K562 (cell line): ENCODE measurements around the gene RNF187. TPM values are rescaled to one million over a fixed set of nuclear protein-coding genes. Genes with fewer than 3 reads are reported as not detected.

Experiments used
- ATF7 ChIP-seq: fragments of 450-650 bp; IDR thresholded peaks from 2 replicates; pipeline ENCODE4 v1.7.1; 2014; ENCODE audit warnings: mild to moderate bottlenecking, moderate library complexity
- BRCA1 ChIP-seq, 2 experiments: fragments of 450-650 bp in 1 of 2; sonication (generic) in 1 of 2; formaldehyde crosslinking in 1 of 2; IDR thresholded peaks; 2 replicates each; pipeline versions ENCODE4 v1.5.0 to v1.6.1; 2017 to 2020; ENCODE audit warnings: mild to moderate bottlenecking in 1 of 2, missing genetic modification reagents in 1 of 2
- CHD4 ChIP-seq: fragments of 200-600 bp; sonication (generic); IDR thresholded peaks from 3 replicates; pipeline ENCODE4 v1.6.1; 2012; ENCODE audit warnings: low read depth, mild to moderate bottlenecking, mixed read lengths, low read length, inconsistent platforms; ENCODE audit not compliant: insufficient read depth, insufficient replicate concordance, poor library complexity, severe bottlenecking
- E2F5 ChIP-seq: sonication (generic); formaldehyde crosslinking; IDR thresholded peaks from 2 replicates; pipeline ENCODE4 v1.8.0; 2022; ENCODE audit warnings: mild to moderate bottlenecking, missing genetic modification reagents
- E2F6 ChIP-seq, 2 experiments: IDR thresholded peaks; 2 replicates each; pipeline ENCODE4 v1.6.1; 2011; ENCODE audit warnings: borderline replicate concordance in 1 of 2, control low read depth in 1 of 2, low read depth in 1 of 2, low read length in 1 of 2, mild to moderate bottlenecking in 1 of 2, mixed read lengths in 1 of 2, moderate library complexity in 1 of 2; ENCODE audit not compliant: insufficient read depth in 1 of 2, insufficient read length in 1 of 2, poor library complexity in 1 of 2, severe bottlenecking in 1 of 2; ENCODE audit errors: extremely low read depth in 1 of 2
- FOXK2 ChIP-seq, 2 experiments: fragments of 450-650 bp; IDR thresholded peaks in 1 of 2; conservative IDR thresholded peaks in 1 of 2; 2 replicates each; pipeline ENCODE4 v1.6.1; 2016; ENCODE audit warnings: low read depth in 2 of 2, mild to moderate bottlenecking in 1 of 2
- LCOR ChIP-seq: sonication (generic); formaldehyde crosslinking; IDR thresholded peaks from 2 replicates; pipeline ENCODE4 v1.8.0; 2022; ENCODE audit warnings: mild to moderate bottlenecking, missing genetic modification reagents
- MEF2A ChIP-seq: IDR thresholded peaks from 2 replicates; pipeline ENCODE4 v1.6.1; 2011; ENCODE audit warnings: low read depth, mild to moderate bottlenecking, low read length, moderate library complexity; ENCODE audit not compliant: control insufficient read depth
- MEF2D ChIP-seq: conservative IDR thresholded peaks from 2 replicates; pipeline ENCODE4 v1.6.1; 2016; ENCODE audit warnings: low read depth, missing genetic modification characterization, missing compliant biosample characterization
- MXI1 ChIP-seq: IDR thresholded peaks from 2 replicates; pipeline ENCODE4 v1.6.1; 2011; ENCODE audit warnings: low read depth, mild to moderate bottlenecking, improper control_type of control experiment, low read length
- NFATC3 ChIP-seq: fragments of 450-650 bp; IDR thresholded peaks from 2 replicates; pipeline ENCODE4 v1.6.1; 2017; ENCODE audit warnings: mild to moderate bottlenecking
- RREB1 ChIP-seq: fragments of 250-450 bp; sonication (Bioruptor Pico); IDR thresholded peaks from 2 replicates; pipeline ENCODE4 v1.4.0; 2020
- STAT5A ChIP-seq: IDR thresholded peaks from 2 replicates; pipeline ENCODE4 v1.6.1; 2012; ENCODE audit warnings: low read length, inconsistent platforms, borderline replicate concordance
- TBL1XR1 ChIP-seq, 2 experiments: IDR thresholded peaks; 2 replicates each; pipeline ENCODE4 v1.6.1; 2012; ENCODE audit warnings: improper control_type of control experiment in 2 of 2, low read length in 2 of 2, mild to moderate bottlenecking in 1 of 2
- THAP7 ChIP-seq: fragments of 250-450 bp; sonication (Bioruptor Pico); IDR thresholded peaks from 2 replicates; pipeline ENCODE4 v1.5.0; 2021
- U2AF1 ChIP-seq: fragments of 200-400 bp; formaldehyde crosslinking; optimal IDR thresholded peaks from 2 replicates; pipeline ENCODE3; 2017; ENCODE audit warnings: mild to moderate bottlenecking, low read depth, low read length, moderate library complexity
- XRCC4 ChIP-seq: IDR thresholded peaks from one replicate; pipeline ENCODE4 v1.6.1; 2011; ENCODE audit not compliant: insufficient read depth, insufficient read length; ENCODE audit errors: extremely low read depth
- ZNF431 ChIP-seq: sonication (generic); formaldehyde crosslinking; IDR thresholded peaks from 2 replicates; pipeline ENCODE4 v1.8.0; 2022; ENCODE audit warnings: mild to moderate bottlenecking, missing genetic modification reagents
- polyA plus RNA-seq, 8 experiments: library from polyadenylated mRNA; depleted of rRNA in 4 of 8; stranded (reverse) in 5 of 8; unstranded in 3 of 8; fragments of >200 nt; fragmentation: Nextera tagmentation in 2 of 8; fragmentation: Illumina TruSeq in 1 of 8; extraction: Ambion mirVana in 2 of 8; extraction: Trizol in 1 of 8; gene quantifications; 2 replicates each; pipeline versions ENCODE4 v1.2.1 to v1.2.3, GENCODE V29; 2011 to 2014; ENCODE audit warnings: inconsistent platforms in 1 of 8, missing spikeins in 1 of 8
- total RNA-seq, 7 experiments: library from RNA; depleted of rRNA in 6 of 7; stranded (reverse); fragments of >200 nt in 6 of 7; fragmentation: Illumina TruSeq in 2 of 7; extraction: Trizol in 2 of 7; gene quantifications; 2 replicates each; pipeline versions ENCODE4 v1.2.1 to v1.2.3, GENCODE V29; 2011 to 2021; ENCODE audit warnings: low replicate concordance in 1 of 7

The RNF187 gene
- total and polyA plus RNA-seq, 9 of the 15 experiments (the other 6 are each of a cell fraction or from before 2014, with no cell fraction given), result 2.3 to 119 (median 41.9) TPM

GRCh38 chr1:228457396-228458176 is 29.6 kb upstream of the RNF187 start (continued):
- TF ChIP-seq TBL1XR1 (IDR thresholded peaks at IDR 0.05; ENCODE audit: low read length in 2 of 2), result peak; percentile 33 to 48; a peak in 2 of 4 replicates
- peak; percentile 84 for TF ChIP-seq ATF7
- TF ChIP-seq MEF2D (tag), result no peak; the same call in 1 of the 2 replicates
- TF ChIP-seq E2F6 (IDR thresholded peaks at IDR 0.05; ENCODE audit: borderline replicate concordance in 1 of 2, extremely low read depth in 1 of 2, insufficient read depth in 1 of 2, insufficient read length in 1 of 2, low read depth in 1 of 2, low read length in 1 of 2, poor library complexity in 1 of 2, severe bottlenecking in 1 of 2), result peak; percentile 78 to 80
- TF ChIP-seq E2F5 (CRISPR knock-in tag), result peak; percentile 94; the same call in 1 of the 2 replicates
- TF ChIP-seq RREB1 (CRISPR knock-in tag), result peak; percentile 88
- no peak for TF ChIP-seq MEF2A
- peak; percentile 96 to 97 for TF ChIP-seq FOXK2 (conservative IDR thresholded peaks at IDR 0.05 in 1 of 2, IDR thresholded peaks at IDR 0.05 in 1 of 2; ENCODE audit: low read depth in 2 of 2)
- peak; percentile 100 for TF ChIP-seq U2AF1
- TF ChIP-seq BRCA1 (IDR thresholded peaks at IDR 0.05), result no peak
- no peak for TF ChIP-seq BRCA1 (CRISPR knock-in tag; IDR thresholded peaks at IDR 0.05)
- TF ChIP-seq NFATC3, result no peak
- TF ChIP-seq ZNF431, result peak; percentile 88
- TF ChIP-seq LCOR (CRISPR knock-in tag), result peak; percentile 91
- TF ChIP-seq STAT5A, result 0 out of 2 replicates have a peak, but pooled peaks have one; percentile 41
- TF ChIP-seq XRCC4, result no peak
- TF ChIP-seq MXI1, result peak; percentile 36
- no peak for TF ChIP-seq CHD4
- TF ChIP-seq THAP7, result no peak
